Measurements from ENCODE around the gene TAPT1. TPM values are rescaled to one million over a fixed set of nuclear protein-coding genes. Genes with fewer than 3 reads are reported as not detected.

Gene TAPT1
- total RNA-seq, 1 experiment from 2014 or later: 22.0 TPM

DNA sequence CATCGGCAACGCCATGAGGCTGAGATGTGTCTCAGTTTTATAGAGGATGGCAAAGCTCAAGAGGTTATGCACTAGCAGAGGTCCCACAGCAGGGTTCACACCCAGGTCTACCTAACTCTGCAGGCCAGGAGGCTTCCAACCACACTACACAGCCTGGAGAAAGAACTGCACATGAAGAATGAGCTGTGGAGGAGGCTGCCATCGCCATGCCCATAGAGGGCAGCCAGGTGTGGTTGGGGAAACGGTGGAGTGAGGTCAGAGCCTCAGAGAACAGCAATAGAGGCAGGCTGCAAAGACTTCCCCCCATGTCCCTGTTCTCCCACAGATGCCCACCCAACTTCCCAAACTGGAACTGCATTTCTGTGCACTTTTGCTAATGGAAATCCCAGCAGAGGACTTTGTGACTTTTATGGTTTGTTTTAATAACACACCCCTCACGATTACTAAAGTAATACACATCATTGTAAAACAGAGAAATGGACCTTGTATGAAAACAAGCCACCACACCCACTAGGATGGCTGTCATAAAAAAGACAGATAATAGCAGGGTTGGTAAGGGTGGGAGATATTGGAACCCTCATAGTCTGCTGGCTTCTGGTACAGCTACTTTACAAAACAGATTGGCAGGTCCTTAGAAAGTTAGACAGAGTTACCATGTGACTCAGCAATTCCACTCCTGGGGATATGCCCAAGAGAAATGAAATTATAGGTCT lies 83.5 kb downstream of the TAPT1 start:
- Mint-ChIP-seq H3K36me3 (ENCODE audit: insufficient read depth, unreplicated experiment) (no peaks in the 10 kb centered on the region), H3K9me3 (ENCODE audit: unreplicated experiment) (no peaks in the 10 kb centered on the region), H3K27ac (ENCODE audit: low read depth, unreplicated experiment) (no peak overlapping the region), H3K4me3 (ENCODE audit: unreplicated experiment) (no peak overlapping the region), H3K4me1 (ENCODE audit: insufficient read depth, unreplicated experiment) (peaks cover 24% of the 10 kb centered on the region), H3K27me3 (ENCODE audit: insufficient read depth, unreplicated experiment) (no peaks in the 10 kb centered on the region)
- BruUV-seq (replicated peaks): no TSS peak
- TF ChIP-seq, protein P1, sequence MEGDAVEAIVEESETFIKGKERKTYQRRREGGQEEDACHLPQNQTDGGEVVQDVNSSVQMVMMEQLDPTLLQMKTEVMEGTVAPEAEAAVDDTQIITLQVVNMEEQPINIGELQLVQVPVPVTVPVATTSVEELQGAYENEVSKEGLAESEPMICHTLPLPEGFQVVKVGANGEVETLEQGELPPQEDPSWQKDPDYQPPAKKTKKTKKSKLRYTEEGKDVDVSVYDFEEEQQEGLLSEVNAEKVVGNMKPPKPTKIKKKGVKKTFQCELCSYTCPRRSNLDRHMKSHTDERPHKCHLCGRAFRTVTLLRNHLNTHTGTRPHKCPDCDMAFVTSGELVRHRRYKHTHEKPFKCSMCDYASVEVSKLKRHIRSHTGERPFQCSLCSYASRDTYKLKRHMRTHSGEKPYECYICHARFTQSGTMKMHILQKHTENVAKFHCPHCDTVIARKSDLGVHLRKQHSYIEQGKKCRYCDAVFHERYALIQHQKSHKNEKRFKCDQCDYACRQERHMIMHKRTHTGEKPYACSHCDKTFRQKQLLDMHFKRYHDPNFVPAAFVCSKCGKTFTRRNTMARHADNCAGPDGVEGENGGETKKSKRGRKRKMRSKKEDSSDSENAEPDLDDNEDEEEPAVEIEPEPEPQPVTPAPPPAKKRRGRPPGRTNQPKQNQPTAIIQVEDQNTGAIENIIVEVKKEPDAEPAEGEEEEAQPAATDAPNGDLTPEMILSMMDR (IDR thresholded peaks at IDR 0.05; ENCODE audit: unreplicated experiment): no peak
- intact Hi-C loops (cut with micrococcal nuclease): no loop called here
- POLR2A ChIA-PET: no interaction called here
- no peak for DNase-seq (ENCODE audit: unreplicated experiment)
- CTCF ChIA-PET: no interaction called here

DNA sequence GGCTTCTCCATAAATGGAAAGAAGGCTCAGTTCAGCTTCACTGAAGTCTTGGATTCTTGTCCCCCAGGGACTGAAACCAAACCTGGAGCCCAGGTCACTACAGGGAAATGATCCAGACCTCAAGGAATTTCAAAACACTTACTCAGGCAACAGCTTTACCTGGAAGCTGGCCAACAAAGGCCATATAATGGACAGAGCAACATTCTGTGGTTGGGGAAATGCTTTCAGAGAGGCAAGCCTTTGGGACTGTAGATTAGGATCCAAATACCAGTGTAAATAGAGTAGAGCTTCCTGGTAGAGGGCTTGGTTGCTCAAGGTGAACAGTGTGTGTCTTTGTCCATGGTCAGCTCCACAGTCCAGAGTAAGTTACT lies 85.4 kb downstream of the TAPT1 start:
- TF ChIP-seq, protein P1 (IDR thresholded peaks at IDR 0.05; ENCODE audit: unreplicated experiment): no peak
- Mint-ChIP-seq H3K4me3 (ENCODE audit: unreplicated experiment) (no peak overlapping the region), H3K27me3 (ENCODE audit: insufficient read depth, unreplicated experiment) (no peaks in the 10 kb centered on the region), H3K4me1 (ENCODE audit: insufficient read depth, unreplicated experiment) (peaks cover 24% of the 10 kb centered on the region), H3K27ac (ENCODE audit: low read depth, unreplicated experiment) (peak overlapping the region; percentile 73), H3K9me3 (ENCODE audit: unreplicated experiment) (no peaks in the 10 kb centered on the region), H3K36me3 (ENCODE audit: insufficient read depth, unreplicated experiment) (no peaks in the 10 kb centered on the region)
- intact Hi-C loops (cut with micrococcal nuclease): no loop called here
- BruUV-seq (replicated peaks): no TSS peak
- POLR2A ChIA-PET: no interaction called here
- DNase-seq (ENCODE audit: unreplicated experiment): peak; percentile 97
- CTCF ChIA-PET: interaction anchor here (0.6 kb wide), 1 partner anchor 1308 kb away, joined by 3 read pairs; no protein-coding TSS in a partner anchor

DNA sequence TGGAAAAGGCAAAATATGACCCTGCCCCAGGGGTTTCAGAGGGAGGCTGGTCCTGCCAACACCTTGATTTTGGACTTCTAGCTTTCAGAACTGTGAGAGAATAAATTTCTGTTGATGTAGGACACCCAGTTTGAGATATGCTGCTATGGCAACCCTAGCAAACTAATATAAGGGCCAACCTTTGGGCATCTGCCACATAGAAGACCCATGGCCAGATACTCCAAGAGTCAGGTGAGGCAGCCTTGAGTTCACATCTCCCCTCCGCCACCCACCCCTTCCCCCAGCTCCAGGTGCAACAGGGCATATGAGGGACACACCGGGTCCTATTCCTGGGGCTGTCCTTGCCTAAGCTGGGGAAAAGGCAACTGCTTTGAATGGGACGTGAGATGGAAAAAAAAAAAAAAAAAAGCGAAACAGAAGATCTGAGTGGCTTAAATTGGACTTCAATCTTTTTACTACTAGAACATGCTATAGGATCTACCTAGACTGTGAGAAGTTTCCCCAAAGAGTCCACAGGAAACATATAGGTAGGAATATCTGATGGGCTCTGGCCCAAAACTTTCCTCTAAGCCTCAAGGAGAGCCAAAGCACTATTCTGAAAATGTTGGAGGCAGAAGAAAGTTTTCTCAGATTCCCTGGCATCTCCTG lies 85.9 kb downstream of the TAPT1 start:
- ChIA-PET POLR2A (no interaction called here), CTCF (interaction anchor here (0.7 kb wide), 1 partner anchor 56 kb away, joined by 3 read pairs; no protein-coding TSS in a partner anchor)
- BruUV-seq (replicated peaks): no TSS peak
- peaks cover 24% of the 10 kb centered on the region for H3K4me1 Mint-ChIP-seq (ENCODE audit: insufficient read depth, unreplicated experiment)
- no peak for DNase-seq (ENCODE audit: unreplicated experiment)
- no peak overlapping the region for H3K4me3 Mint-ChIP-seq (ENCODE audit: unreplicated experiment)
- intact Hi-C loops (cut with micrococcal nuclease): no loop called here
- peak overlapping the region; percentile 73 for H3K27ac Mint-ChIP-seq (ENCODE audit: low read depth, unreplicated experiment)
- H3K27me3 Mint-ChIP-seq (ENCODE audit: insufficient read depth, unreplicated experiment): no peaks in the 10 kb centered on the region
- no peaks in the 10 kb centered on the region for H3K9me3 Mint-ChIP-seq (ENCODE audit: unreplicated experiment)
- TF ChIP-seq, protein P1 (IDR thresholded peaks at IDR 0.05; ENCODE audit: unreplicated experiment): no peak
- H3K36me3 Mint-ChIP-seq (ENCODE audit: insufficient read depth, unreplicated experiment): no peaks in the 10 kb centered on the region

DNA sequence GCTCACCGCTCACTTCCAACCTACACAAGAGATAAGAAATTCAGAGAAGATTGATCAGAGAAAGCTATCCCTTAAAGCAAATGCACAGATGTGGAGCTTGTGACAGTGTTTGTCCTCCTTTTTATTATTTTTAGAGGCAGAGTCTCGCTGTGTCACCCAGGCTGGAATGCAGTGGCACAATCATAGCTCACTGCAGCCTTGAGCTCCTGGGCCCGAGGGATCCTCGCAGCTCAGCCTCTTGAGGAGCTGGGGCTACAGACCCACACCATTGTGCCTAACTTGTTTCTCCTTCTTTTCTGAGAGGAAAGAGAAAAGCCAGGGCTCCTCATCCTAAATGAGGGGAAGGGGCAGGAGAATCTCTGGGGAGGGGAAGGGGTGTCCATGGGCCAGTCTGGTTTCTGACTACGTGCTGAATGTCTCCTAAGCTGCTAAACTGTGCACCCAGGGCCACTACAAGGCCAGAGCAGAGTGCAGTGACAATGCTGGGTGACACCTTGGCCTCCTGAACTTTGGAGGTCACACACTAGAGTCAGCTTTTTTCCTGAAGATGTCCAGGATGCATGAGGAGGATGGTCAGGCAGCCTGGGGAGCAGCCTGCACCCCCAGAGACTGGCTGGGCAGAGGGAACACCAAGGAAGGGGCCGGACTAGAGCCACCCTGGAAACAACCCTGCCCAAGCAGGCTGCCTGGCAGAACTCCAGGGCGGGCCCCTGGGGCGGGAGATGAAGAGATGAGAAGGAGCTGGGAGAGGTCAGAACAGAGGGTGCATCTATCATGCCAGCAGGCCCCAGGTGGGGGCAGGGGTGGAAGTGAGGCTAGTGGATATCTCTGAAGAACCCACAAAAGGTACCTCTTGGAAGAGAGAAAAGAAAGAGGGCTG lies 87.0 kb downstream of the TAPT1 start:
- no peak for DNase-seq (ENCODE audit: unreplicated experiment)
- H3K27me3 Mint-ChIP-seq (ENCODE audit: insufficient read depth, unreplicated experiment): no peaks in the 10 kb centered on the region
- H3K36me3 Mint-ChIP-seq (ENCODE audit: insufficient read depth, unreplicated experiment): no peaks in the 10 kb centered on the region
- no TSS peak for BruUV-seq (replicated peaks)
- H3K4me1 Mint-ChIP-seq (ENCODE audit: insufficient read depth, unreplicated experiment): peaks cover 24% of the 10 kb centered on the region
- ChIA-PET POLR2A (no interaction called here), CTCF (interaction anchor here (0.9 kb wide), 1 partner anchor 13 kb away, joined by 3 read pairs; no protein-coding TSS in a partner anchor)
- intact Hi-C loops (cut with micrococcal nuclease): no loop called here
- no peak overlapping the region for H3K27ac Mint-ChIP-seq (ENCODE audit: low read depth, unreplicated experiment)
- TF ChIP-seq, protein P1 (IDR thresholded peaks at IDR 0.05; ENCODE audit: unreplicated experiment): no peak
- no peak overlapping the region for H3K4me3 Mint-ChIP-seq (ENCODE audit: unreplicated experiment)
- peaks cover 3% of the 10 kb centered on the region for H3K9me3 Mint-ChIP-seq (ENCODE audit: unreplicated experiment)
